IPS-18c (cell line): Measurements from ENCODE around the gene ACOT4.
"Not testable (repeated sequence)": the region's sequence is repeated elsewhere in the genome, so short reads cannot be mapped to it uniquely, and the experiment has no call there.

Experiments
- H3K4me3 ChIP-seq: 2 replicates; pipeline ENCODE4 v1.7.0; 2013; ENCODE audit warnings: low read depth, mild to moderate bottlenecking, low read length, moderate library complexity; ENCODE audit not compliant: insufficient read depth
- H3K9me3 ChIP-seq: one replicate; pipeline ENCODE4 v1.6.1; 2013; ENCODE audit warnings: mild to moderate bottlenecking, low read length, moderate library complexity; ENCODE audit not compliant: control insufficient read depth, insufficient read depth

The ACOT4 gene, protein sequence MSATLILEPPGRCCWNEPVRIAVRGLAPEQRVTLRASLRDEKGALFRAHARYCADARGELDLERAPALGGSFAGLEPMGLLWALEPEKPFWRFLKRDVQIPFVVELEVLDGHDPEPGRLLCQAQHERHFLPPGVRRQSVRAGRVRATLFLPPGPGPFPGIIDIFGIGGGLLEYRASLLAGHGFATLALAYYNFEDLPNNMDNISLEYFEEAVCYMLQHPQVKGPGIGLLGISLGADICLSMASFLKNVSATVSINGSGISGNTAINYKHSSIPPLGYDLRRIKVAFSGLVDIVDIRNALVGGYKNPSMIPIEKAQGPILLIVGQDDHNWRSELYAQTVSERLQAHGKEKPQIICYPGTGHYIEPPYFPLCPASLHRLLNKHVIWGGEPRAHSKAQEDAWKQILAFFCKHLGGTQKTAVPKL

DNA sequence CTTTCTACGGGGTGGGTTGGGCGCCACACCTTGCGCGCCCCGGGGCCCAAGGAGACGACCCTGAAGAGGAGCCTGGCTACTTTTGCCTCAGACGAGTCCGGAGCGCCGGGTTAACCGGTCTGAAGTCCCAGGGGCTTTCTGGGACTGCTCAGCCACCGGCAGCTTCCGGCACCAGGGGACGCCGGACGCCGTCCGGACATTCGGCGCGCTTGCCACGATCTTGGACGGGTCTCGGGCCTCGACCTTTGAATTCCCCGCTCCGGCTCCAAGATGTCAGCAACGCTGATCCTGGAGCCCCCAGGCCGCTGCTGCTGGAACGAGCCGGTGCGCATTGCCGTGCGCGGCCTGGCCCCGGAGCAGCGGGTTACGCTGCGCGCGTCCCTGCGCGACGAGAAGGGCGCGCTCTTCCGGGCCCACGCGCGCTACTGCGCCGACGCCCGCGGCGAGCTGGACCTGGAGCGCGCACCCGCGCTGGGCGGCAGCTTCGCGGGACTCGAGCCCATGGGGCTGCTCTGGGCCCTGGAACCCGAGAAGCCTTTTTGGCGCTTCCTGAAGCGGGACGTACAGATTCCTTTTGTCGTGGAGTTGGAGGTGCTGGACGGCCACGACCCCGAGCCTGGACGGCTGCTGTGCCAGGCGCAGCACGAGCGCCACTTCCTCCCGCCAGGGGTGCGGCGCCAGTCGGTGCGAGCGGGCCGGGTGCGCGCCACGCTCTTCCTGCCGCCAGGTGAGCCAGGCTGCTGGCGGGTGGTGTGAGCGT, at the start of gene ACOT4:
Gene ACOT4 (plus strand): TSS at position 184 of the 760 bp plus-strand sequence. CDS start 87 bp downstream, at position 271.
- Histone ChIP-seq H3K4me3 (peak within 1 kb of the TSS; percentile 77), H3K9me3 (peaks cover 7% of the 10 kb centered on the region)

DNA sequence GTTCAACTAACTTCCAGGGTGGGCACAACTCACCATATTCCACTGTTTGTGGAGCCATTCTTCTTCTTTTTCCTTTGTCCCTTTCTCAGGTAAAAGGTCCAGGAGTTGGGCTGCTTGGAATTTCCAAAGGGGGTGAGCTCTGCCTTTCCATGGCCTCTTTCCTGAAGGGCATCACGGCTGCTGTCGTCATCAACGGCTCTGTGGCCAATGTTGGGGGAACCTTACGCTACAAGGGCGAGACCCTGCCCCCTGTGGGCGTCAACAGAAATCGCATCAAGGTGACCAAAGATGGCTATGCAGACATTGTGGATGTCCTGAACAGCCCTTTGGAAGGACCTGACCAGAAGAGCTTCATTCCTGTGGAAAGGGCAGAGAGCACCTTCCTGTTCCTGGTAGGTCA, 48.7 kb upstream of the ACOT4 start:
- H3K4me3 ChIP-seq, H3K9me3 ChIP-seq: not testable (repeated sequence)

DNA sequence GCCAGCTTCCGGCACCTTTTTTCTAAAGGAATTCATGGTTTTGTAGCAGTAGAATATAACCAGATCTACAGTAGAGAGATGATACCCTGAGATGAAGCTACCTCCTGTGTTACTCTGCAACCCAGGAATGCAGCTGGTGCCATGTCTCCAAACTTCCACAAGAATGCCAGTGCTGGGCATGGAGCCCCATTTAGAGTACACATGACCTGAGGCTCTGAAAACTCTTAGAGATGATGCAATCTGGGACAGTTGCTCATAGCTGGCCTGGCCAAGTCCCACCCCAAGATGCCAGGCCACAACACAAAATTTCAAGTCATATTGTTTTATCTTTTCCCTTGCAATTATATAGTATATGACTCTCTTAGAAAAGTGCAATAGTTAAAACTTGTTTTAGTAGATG, 46.3 kb upstream of the ACOT4 start:
- H3K9me3 ChIP-seq, H3K4me3 ChIP-seq: not testable (repeated sequence)

DNA sequence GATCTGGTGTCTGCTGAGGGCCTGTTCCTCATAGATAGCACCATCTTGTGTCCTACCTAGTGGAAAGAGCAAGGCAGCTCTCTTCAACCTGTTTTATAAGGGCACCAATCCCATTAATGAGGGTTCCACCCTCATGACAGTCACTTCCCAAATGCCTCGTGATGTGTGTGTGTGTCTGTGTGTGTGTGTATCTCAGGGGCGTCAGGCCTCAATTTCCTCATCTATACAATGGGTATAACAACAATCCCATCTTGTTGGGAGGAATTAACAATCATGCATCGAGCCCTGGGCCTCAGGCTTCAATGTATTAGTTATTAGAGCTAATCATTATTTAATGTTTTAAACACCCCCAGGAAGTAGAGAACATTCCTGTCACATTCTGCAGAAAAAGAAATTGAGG, 42.6 kb upstream of the ACOT4 start:
- not testable (repeated sequence) for H3K4me3 ChIP-seq, H3K9me3 ChIP-seq

DNA sequence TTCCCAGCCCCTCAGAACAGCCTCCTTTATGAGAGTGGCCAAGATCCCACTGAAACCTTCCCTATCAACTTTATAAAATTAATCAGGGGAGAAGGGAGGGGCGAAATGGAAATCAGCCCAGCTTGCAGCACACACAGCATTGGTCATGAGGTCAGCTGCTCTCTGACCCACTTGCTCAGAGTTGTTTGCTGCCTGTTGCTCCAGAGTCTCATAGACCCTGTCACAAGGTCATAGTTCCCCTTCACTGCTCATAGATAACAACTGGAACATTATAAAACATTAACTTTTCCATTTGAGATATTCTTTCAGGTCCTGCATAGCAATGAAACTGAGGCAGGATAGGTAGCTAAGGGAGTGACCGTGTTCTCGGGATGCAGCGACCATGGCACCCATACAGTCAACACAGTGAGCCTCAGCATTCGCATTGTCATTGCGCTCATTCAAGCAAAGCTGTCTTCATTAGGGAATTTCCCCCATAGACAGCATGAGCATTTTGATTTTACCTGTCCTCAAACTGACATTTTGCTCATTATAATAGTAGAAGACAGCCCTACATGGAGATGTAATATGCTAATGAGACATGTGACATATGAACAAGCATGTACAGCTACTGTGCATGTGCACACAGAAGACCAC, 41.7 kb upstream of the ACOT4 start:
- H3K4me3 ChIP-seq, H3K9me3 ChIP-seq: not testable (repeated sequence)

DNA sequence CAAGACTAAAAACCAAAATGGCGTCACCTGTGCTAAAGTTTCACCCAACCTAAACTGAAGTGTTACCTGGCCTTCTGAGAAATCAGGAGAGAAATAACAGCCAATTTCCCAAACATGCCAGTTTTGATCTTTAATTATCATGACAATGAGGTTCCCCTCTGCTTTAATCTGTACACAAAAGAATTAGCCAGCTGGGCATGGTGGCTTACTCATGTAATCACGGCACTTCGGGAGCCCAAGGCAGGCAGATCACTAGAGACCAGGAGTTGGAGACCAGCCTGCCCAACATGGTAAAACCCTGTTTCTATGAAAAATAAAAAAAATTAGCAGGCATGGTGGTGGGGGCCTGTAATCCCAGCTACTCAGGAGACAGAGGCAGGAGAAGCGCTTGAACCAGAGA, 37.8 kb upstream of the ACOT4 start:
- no peak overlapping the region for H3K4me3 ChIP-seq
- no peaks in the 10 kb centered on the region for H3K9me3 ChIP-seq

DNA sequence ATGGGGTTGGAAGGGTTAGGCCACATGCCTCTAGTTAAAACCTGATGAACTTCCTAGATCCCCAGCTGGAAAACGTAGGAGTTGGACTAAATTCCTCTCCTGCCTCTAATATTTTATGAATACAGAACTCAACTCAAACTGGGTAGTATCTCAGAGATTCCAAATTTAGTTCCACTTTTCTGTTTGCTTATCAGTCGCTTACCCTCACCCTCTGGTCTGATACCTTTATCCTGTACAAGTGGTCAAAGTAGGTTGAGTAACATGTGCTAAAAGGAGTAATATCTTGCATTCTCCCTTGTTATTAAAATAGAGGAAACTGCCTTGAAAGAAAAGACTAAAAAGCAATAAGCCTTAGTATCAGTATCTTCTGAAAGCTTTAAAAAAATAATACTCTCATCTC, 34.5 kb upstream of the ACOT4 start:
- not testable (repeated sequence) for H3K9me3 ChIP-seq, H3K4me3 ChIP-seq

DNA sequence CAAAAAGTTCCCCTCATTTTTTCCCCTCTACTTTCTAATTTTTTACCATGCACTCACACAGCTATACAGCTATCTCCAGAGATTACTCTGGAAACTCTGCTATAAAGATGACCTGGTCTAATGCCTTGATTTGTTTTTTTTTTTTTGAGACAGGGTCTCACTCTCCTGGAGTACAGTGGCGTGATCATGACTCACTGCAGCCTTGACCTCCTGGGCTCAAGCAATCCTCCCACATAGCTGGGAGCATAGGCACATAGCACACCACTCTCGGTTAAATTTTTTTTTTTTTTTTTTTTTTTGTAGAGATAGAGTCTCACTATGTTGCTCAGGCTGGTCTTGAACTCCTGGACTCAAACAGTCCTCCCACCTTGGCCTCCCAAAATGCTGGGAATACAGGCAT, 33.4 kb upstream of the ACOT4 start:
- H3K4me3 ChIP-seq, H3K9me3 ChIP-seq: not testable (repeated sequence)

DNA sequence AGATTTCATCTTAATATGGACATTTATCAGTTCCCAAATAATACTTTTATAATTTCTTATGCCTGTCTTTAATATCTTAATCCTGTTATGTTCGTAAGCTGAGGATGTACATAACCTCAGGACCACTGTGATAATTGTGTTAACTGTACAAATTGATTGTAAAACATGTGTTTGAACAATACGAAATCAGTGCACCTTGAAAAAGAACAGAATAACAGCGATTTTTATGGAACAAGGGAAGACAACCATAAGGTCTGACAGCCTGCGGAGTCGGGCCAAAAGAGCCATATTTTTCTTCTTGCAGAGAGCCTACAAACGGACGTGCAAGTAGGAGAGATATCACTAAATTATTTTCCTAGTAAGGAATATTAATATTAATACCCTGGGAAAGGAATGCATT, 29.4 kb upstream of the ACOT4 start:
- H3K9me3 ChIP-seq, H3K4me3 ChIP-seq: not testable (repeated sequence)

DNA sequence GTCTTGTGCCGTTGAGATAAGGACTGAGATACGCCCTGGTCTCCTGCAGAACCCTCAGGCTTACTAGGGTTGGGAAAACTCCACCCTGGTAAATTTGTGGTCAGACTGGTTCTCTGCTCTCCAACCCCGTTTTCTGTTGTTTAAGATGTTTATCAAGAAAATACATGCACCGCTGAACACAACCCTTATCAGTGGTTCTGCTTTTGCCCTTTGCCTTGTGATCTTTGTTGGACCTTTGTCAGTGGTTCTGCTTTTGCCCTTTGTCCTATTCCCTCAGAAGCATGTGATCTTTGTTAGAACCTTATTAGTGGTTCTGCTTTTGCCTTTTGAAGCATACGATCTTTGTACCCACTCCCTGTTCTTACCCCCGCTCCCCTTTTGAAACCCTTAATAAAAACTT, 29.0 kb upstream of the ACOT4 start:
- H3K4me3 ChIP-seq: not testable (repeated sequence)

DNA sequence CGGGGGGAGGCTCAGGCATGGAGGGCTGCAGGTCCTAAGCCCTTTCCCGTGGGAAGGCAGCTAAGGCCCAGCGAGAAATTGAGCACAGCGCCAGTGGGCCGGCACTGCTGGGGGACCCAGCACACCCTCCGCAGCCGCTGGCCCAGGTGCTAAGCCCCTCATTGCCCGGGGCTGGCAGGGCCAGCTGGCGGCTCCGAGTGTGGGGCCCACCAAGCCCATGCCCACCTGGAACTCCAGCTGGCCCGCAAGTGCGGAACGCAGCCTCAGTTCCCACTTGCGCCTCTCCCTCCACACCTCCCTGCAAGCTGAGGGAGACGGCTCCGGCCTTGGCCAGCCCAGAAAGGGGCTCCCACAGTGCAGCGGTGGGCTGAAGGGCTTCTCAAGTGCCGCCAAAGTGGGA, 25.2 kb upstream of the ACOT4 start:
- not testable (repeated sequence) for H3K9me3 ChIP-seq, H3K4me3 ChIP-seq

More for the DNA sequence above, 29.0 kb upstream of the ACOT4 start:
- H3K9me3 ChIP-seq: not testable (repeated sequence)

DNA sequence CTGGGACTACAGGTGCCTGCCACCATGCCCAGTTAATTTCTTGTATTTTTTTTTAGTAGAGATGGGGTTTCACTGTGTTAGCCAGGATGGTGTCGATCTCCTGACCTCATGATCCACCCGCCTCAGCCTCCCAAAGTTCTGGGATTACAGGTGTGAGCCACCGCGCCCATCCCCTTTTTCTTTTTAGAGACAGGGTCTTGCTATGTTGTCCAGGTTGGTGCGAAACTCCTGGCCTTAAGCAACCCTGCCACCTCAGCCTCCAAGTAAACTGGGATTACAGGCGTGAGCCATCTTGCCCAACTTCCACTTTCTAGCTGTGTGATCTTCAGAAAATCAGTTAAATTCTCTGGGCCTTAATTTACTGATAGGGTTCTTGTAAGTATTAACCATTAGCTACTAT, 24.7 kb upstream of the ACOT4 start:
- not testable (repeated sequence) for H3K9me3 ChIP-seq, H3K4me3 ChIP-seq

DNA sequence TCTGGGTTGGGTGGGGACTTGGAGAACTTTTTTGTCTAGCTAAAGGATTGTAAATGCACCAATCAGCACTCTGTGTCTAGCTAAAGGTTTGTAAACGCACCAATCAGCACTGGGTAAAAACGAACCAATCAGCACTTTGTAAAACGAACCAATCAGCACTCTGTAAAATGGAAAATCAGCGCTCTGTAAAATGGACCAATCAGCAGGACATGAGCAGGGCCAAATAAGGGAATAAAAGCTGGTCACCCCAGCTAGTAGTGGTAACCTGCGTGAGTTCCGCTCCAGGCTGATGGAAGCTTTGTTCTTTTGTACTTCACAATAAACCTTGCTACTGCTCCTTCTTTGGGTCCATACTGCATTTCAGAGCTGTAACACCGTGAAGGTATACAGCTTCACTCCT, 24.3 kb upstream of the ACOT4 start:
- H3K4me3 ChIP-seq: no peak overlapping the region
- peaks cover 2% of the 10 kb centered on the region for H3K9me3 ChIP-seq

DNA sequence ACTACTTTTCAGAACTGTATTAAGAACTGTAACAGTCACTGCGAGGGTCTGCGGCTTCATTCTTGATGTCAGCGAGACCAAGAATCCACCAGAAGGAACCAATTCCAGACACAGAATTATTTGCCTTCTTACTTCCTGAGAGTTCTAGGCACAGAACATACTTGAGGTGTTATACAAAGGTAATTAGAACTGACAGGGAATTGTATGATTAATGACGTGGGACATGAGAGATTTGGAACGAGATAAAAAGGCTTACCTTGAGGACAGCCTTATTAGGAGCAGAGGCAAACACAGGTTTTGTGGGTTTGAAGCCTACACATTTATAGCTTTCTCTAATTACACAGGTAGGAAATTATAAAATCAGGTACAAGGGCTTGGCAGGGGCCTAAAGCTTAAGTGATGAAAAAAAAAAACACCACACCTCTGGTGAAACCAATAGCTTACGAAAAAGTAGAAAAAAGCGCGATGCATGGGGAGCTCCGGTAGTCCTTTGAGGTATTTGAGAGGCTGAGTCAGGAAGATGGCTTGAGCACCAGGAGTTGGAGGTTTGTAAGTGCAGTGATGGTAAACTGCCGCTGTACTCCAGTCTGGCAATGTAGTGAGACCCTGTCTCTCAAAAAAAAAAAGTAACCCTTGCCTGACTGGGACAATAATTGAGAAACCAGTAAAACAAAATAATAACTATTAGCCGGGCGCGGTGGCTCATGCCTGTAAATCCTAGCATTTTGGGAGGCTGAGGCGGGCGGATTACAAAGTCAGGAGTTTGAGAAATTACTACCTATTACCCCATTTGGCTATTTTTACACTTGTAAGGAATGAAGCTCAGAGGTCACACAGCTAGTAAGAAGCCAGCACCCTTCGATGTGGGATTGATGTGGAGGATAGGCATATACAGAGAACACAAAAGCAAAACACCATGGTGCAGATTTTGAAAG, 23.5 kb upstream of the ACOT4 start:
- H3K9me3 ChIP-seq: peaks cover under 1% of the 10 kb centered on the region
- peak overlapping the region; percentile 66; the same call in 1 of the 2 replicates for H3K4me3 ChIP-seq

DNA sequence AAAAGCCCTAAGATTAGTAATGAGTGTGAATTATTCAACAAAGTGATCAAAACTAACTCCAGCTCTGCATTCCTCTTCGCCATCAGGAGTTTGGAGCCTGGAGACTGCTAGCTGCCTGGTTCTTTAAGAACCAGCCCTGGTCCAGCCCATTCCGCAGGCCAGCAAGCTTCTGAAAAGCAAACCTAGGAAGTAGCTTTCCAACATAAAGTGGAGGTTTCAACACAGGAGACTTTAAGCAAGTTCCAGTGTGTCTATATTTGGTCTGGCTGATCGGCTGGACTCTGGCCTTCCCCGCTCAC, 22.8 kb upstream of the ACOT4 start:
- not testable (repeated sequence) for H3K9me3 ChIP-seq
- H3K4me3 ChIP-seq: peak overlapping the region; percentile 66

DNA sequence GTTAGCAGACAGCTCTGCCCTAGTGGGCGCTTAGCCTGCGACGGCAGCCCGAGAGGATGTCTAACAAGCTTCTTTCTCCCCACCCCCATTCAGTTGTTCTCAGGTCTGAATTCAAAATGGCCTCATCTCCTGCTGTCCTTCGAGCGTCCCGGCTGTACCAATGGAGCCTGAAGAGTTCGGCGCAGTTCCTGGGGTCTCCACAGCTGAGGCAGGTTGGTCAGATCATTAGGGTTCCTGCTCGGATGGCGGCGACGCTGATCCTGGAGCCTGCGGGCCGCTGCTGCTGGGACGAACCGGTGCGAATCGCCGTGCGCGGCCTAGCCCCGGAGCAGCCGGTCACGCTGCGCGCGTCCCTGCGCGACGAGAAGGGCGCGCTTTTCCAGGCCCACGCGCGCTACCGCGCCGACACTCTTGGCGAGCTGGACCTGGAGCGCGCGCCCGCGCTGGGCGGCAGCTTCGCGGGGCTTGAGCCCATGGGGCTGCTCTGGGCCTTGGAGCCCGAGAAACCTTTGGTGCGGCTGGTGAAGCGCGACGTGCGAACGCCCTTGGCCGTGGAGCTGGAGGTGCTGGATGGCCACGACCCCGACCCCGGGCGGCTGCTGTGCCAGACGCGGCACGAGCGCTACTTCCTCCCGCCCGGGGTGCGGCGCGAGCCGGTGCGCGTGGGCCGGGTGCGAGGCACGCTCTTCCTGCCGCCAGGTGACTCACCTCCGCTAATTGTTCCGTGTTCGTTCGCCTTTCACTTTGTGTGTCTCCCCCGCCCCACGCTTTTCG, 22.3 kb upstream of the ACOT4 start, which contains the start of gene ACOT2:
Gene ACOT2 (plus strand): TSS at position 29 of the 774 bp plus-strand sequence. CDS start 28 bp downstream, at position 57.
- H3K4me3 ChIP-seq: peak within 1 kb of the TSS; percentile 66
- not testable (repeated sequence) for H3K9me3 ChIP-seq
